Tibial nerve (tissue), 3 donors: ENCODE data around the gene NAT8L.

Experiments
- CTCF ChIP-seq, 5 experiments: fragments of 200-600 bp in 3 of 5; fragments of 450-650 bp in 2 of 5; sonication (generic) in 3 of 5; IDR thresholded peaks; one replicate each; pipeline ENCODE4 v1.5.1; 2016 to 2019; ENCODE audit warnings: antibody characterized with exemption in 5 of 5, mild to moderate bottlenecking in 3 of 5, moderate library complexity in 2 of 5
- POLR2A ChIP-seq, 2 donors: fragments of 450-650 bp; IDR thresholded peaks; one replicate each; pipeline ENCODE4 v1.6.1; 2017; ENCODE audit warnings: antibody characterized with exemption in 2 of 2, mild to moderate bottlenecking in 2 of 2, moderate library complexity in 2 of 2

- TF ChIP-seq CTCF (IDR thresholded peaks at IDR 0.05) (no peak), POLR2A (IDR thresholded peaks at IDR 0.05) (no peak)
Measured at GRCh38 chr4:2025817-2026216, 33.3 kb upstream of the NAT8L start.
